Endothelial cell of umbilical vein (primary cell): ENCODE measurements around the gene CCDC73. TPM values are rescaled to one million over a fixed set of nuclear protein-coding genes. Genes with fewer than 3 reads are reported as not detected.

Experiments
- BruUV-seq: library from RNA; stranded (reverse); fragments of 400-500 nt; replicated peaks from 2 replicates; lab custom pipeline; 2021; lab: Mats Ljungman, UMichigan
- CTCF ChIA-PET: fragments of 300-600, 350-600 bp; sonication (Branson Sonifier 250); formaldehyde crosslinking; loops from one replicate; lab custom pipeline; 2021; ENCODE audit warnings: antibody characterized with exemption, inconsistent platforms; lab: Charles Lee
- POLR2A ChIA-PET: fragments of 300-600, 350-600 bp; sonication (Branson Sonifier 250); formaldehyde crosslinking; loops from one replicate; lab custom pipeline; 2021; ENCODE audit warnings: antibody characterized with exemption, inconsistent platforms; lab: Charles Lee
- DNase-seq: peaks from one replicate; pipeline ENCODE4 v3.0.0-alpha.2; 2011; ENCODE audit warnings: low read depth, low spot score
- FAIRE-seq: peaks from 2 replicates; lab custom pipeline; 2011; peaks lifted over from hg19 to GRCh38; lab: Jason Lieb, UNC
- H2AFZ ChIP-seq: 2 replicates; pipeline ENCODE4 v1.6.0; 2012; ENCODE audit warnings: low read depth, low read length, control low read depth, inconsistent platforms
- H3K27ac ChIP-seq: 2 replicates; pipeline ENCODE4 v1.5.1; 2011; ENCODE audit warnings: low read depth, mild to moderate bottlenecking, control low read depth, low read length, moderate library complexity; ENCODE audit not compliant: insufficient read depth
- H3K27me3 ChIP-seq, 2 experiments: 2 replicates each; pipeline versions ENCODE4 v1.6.0 to v1.6.1; 2011; ENCODE audit warnings: low read length in 2 of 2, mixed read lengths in 1 of 2; ENCODE audit not compliant: control insufficient read depth in 2 of 2, insufficient read depth in 2 of 2
- H3K36me3 ChIP-seq, 2 experiments: 2 replicates in 1 of 2; 3 replicates in 1 of 2; pipeline ENCODE4 v1.5.1; 2011; ENCODE audit warnings: low read length in 2 of 2, mild to moderate bottlenecking in 1 of 2, moderate library complexity in 1 of 2; ENCODE audit not compliant: control insufficient read depth in 2 of 2, insufficient read depth in 2 of 2; ENCODE audit errors: extremely low read depth in 1 of 2
- H3K4me1 ChIP-seq: 3 replicates; pipeline ENCODE4 v1.5.1; 2011; ENCODE audit warnings: mild to moderate bottlenecking, low read length; ENCODE audit not compliant: control insufficient read depth, insufficient read depth; ENCODE audit errors: extremely low read depth
- H3K4me2 ChIP-seq: 2 replicates; pipeline ENCODE4 v1.6.1; 2011; ENCODE audit warnings: low read length, control low read depth, mixed read lengths; ENCODE audit not compliant: insufficient read depth
- H3K4me3 ChIP-seq, 3 experiments: fragments of 200-600 bp in 1 of 3; sonication (generic), shearing (Covaris generic) in 1 of 3; replicated peaks in 1 of 3; 2 replicates each; pipeline ENCODE4 v1.5.1; 2011 to 2016; ENCODE audit warnings: control low read depth in 3 of 3, low read length in 3 of 3, mild to moderate bottlenecking in 2 of 3, inconsistent platforms in 1 of 3, low read depth in 1 of 3, moderate library complexity in 1 of 3; ENCODE audit not compliant: insufficient read depth in 1 of 3
- H3K79me2 ChIP-seq: 2 replicates; pipeline ENCODE4 v1.6.0; 2012; ENCODE audit warnings: low read length, inconsistent platforms; ENCODE audit not compliant: control insufficient read depth, insufficient read depth
- H3K9ac ChIP-seq: replicated peaks from 2 replicates; pipeline ENCODE3; 2011; ENCODE audit warnings: low read length, control low read depth; ENCODE audit not compliant: insufficient read depth; ENCODE audit errors: extremely low read depth
- H3K9me1 ChIP-seq: replicated peaks from 3 replicates; pipeline ENCODE4 v1.6.0; 2011; ENCODE audit warnings: mild to moderate bottlenecking, low read length; ENCODE audit not compliant: control insufficient read depth, insufficient read depth; ENCODE audit errors: extremely low read depth
- H3K9me3 ChIP-seq: replicated peaks from 2 replicates; pipeline ENCODE4 v1.5.1; 2012; ENCODE audit warnings: low read length, inconsistent platforms; ENCODE audit not compliant: control insufficient read depth, insufficient read depth
- H4K20me1 ChIP-seq: replicated peaks from 2 replicates; pipeline ENCODE3; 2011; ENCODE audit warnings: mild to moderate bottlenecking, low read length; ENCODE audit not compliant: control insufficient read depth, insufficient read depth; ENCODE audit errors: extremely low read depth
- EZH2 ChIP-seq: IDR thresholded peaks from 2 replicates; pipeline ENCODE4 v1.6.1; 2012; ENCODE audit warnings: borderline replicate concordance, low read depth, mild to moderate bottlenecking, moderate library complexity, low read length, inconsistent platforms; ENCODE audit not compliant: severe bottlenecking
- JUN ChIP-seq: IDR thresholded peaks from 2 replicates; pipeline ENCODE4 v1.6.1; 2011; ENCODE audit warnings: borderline replicate concordance, low read depth; ENCODE audit not compliant: insufficient read length, insufficient read depth
- MAX ChIP-seq: IDR thresholded peaks from 2 replicates; pipeline ENCODE4 v1.6.1; 2011; ENCODE audit not compliant: insufficient read depth, insufficient read length
- MYC ChIP-seq: IDR thresholded peaks from one replicate; pipeline ENCODE4 v1.6.1; 2011; ENCODE audit warnings: mild to moderate bottlenecking, low read depth, low read length
- POLR2A ChIP-seq: IDR thresholded peaks from 2 replicates; pipeline ENCODE4 v1.6.1; 2012; ENCODE audit warnings: low read depth, mild to moderate bottlenecking, control low read depth, low read length
- POLR2AphosphoS5 ChIP-seq: IDR thresholded peaks from 2 replicates; pipeline ENCODE4 v1.6.1; 2012; ENCODE audit warnings: low read depth, mild to moderate bottlenecking, control low read depth, low read length, moderate library complexity; ENCODE audit not compliant: insufficient read depth
- dilution Hi-C: fragments of 300-500 bp; cut with MboI; formaldehyde crosslinking; loops from one replicate; pipeline ENCODE4 v1.15.0; 2019; ENCODE audit warnings: low sequenced_read_pairs; ENCODE audit not compliant: extremely low pct_ligation_motif_present
- intact Hi-C: fragments of 100-400 bp; cut with micrococcal nuclease; formaldehyde crosslinking; loops from one replicate; pipeline ENCODE4 v1.10.0; 2022
- polyA plus RNA-seq, 4 experiments: library from polyadenylated mRNA; depleted of rRNA in 3 of 4; stranded (reverse) in 3 of 4; unstranded in 1 of 4; fragments of >200 nt; gene quantifications; 2 replicates each; pipeline versions ENCODE4 v1.2.1 to v1.2.3, GENCODE V29; 2011 to 2012; ENCODE audit warnings: missing spikeins in 1 of 4
- total RNA-seq: library from RNA; stranded (reverse); gene quantifications from 2 replicates; pipeline ENCODE4 v1.2.3, GENCODE V29; 2021
- TF ChIP-seq, protein P1 (sequence below), 2 donors: IDR thresholded peaks; 1 replicate in 1 of 2; 2 replicates in 1 of 2; pipeline ENCODE4 v1.5.1; 2011; ENCODE audit warnings: low read length in 2 of 2, mild to moderate bottlenecking in 2 of 2, moderate library complexity in 2 of 2, control low read depth in 1 of 2, inconsistent platforms in 1 of 2, low read depth in 1 of 2; ENCODE audit not compliant: insufficient read depth in 1 of 2; ENCODE audit errors: extremely low read depth in 1 of 2

Gene CCDC73
- total and polyA plus RNA-seq, 2 donors (not counting 3 experiments of a cell fraction or from before 2014, with no cell fraction given), result not detected

- no peaks in the 10 kb centered on the region for H3K79me2 ChIP-seq
- no peak overlapping the region for H3K4me2 ChIP-seq
- no peak overlapping the region for H3K9ac ChIP-seq
- H3K36me3 ChIP-seq, result no peaks in the 10 kb centered on the region
- intact Hi-C loops, result no loop called here
- no peak for TF ChIP-seq MAX
- TF ChIP-seq, protein P1, sequence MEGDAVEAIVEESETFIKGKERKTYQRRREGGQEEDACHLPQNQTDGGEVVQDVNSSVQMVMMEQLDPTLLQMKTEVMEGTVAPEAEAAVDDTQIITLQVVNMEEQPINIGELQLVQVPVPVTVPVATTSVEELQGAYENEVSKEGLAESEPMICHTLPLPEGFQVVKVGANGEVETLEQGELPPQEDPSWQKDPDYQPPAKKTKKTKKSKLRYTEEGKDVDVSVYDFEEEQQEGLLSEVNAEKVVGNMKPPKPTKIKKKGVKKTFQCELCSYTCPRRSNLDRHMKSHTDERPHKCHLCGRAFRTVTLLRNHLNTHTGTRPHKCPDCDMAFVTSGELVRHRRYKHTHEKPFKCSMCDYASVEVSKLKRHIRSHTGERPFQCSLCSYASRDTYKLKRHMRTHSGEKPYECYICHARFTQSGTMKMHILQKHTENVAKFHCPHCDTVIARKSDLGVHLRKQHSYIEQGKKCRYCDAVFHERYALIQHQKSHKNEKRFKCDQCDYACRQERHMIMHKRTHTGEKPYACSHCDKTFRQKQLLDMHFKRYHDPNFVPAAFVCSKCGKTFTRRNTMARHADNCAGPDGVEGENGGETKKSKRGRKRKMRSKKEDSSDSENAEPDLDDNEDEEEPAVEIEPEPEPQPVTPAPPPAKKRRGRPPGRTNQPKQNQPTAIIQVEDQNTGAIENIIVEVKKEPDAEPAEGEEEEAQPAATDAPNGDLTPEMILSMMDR (IDR thresholded peaks at IDR 0.05; ENCODE audit: extremely low read depth in 1 of 2, insufficient read depth in 1 of 2, low read depth in 1 of 2, low read length in 2 of 2), result no peak
- no peak for TF ChIP-seq EZH2
- no peak for TF ChIP-seq POLR2A
- no peak for TF ChIP-seq POLR2AphosphoS5
- TF ChIP-seq MYC, result no peak
- TF ChIP-seq JUN, result no peak
- H3K9me1 ChIP-seq, result no peaks in the 10 kb centered on the region
- H3K4me3 ChIP-seq, result no peak overlapping the region
- H3K27ac ChIP-seq, result no peak overlapping the region
- no peak overlapping the region for H2AFZ ChIP-seq
- dilution Hi-C loops, result no loop called here
- ChIA-PET CTCF (no interaction called here), POLR2A (no interaction called here)
- DNase-seq, result no peak
- no peak for FAIRE-seq
- H3K9me3 ChIP-seq, result no peaks in the 10 kb centered on the region
- no peaks in the 10 kb centered on the region for H4K20me1 ChIP-seq
- BruUV-seq, result no TSS peak
- peaks cover 0 to 9% of the 10 kb centered on the region in 2 experiments for H3K27me3 ChIP-seq
- H3K4me1 ChIP-seq, result no peaks in the 10 kb centered on the region
These were observed 72.2 kb downstream of the CCDC73 start for GRCh38 chr11:32722255-32722654.
